GM12872 (cell line): ENCODE measurements around the gene PLBD1.

ENCODE experiments used
- TF ChIP-seq, protein P1 (sequence below): IDR thresholded peaks from 3 replicates; pipeline ENCODE4 v1.5.1; 2011; ENCODE audit warnings: low read depth, mild to moderate bottlenecking, low read length, moderate library complexity; ENCODE audit not compliant: insufficient read depth

The PLBD1 gene

DNA sequence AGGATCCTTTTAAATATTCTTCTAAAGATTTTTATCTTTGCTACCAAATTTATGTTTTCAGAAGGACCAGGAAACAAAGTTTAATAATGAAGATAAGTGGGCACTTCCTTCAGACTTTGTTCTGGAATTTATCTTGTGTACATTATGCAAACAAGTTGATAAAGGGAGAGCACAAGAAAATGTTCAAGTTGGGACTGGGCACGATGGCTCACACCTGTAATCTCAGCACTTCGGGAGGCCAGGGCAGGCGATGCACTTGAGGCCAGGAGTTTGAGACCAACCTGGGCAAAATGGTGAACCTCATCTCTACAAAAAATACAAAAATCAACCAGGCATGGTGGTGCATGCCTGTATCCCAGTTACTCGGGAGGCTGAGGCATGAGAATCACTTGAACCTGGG, 4.6 kb downstream of the PLBD1 start:
- TF ChIP-seq, protein P1, sequence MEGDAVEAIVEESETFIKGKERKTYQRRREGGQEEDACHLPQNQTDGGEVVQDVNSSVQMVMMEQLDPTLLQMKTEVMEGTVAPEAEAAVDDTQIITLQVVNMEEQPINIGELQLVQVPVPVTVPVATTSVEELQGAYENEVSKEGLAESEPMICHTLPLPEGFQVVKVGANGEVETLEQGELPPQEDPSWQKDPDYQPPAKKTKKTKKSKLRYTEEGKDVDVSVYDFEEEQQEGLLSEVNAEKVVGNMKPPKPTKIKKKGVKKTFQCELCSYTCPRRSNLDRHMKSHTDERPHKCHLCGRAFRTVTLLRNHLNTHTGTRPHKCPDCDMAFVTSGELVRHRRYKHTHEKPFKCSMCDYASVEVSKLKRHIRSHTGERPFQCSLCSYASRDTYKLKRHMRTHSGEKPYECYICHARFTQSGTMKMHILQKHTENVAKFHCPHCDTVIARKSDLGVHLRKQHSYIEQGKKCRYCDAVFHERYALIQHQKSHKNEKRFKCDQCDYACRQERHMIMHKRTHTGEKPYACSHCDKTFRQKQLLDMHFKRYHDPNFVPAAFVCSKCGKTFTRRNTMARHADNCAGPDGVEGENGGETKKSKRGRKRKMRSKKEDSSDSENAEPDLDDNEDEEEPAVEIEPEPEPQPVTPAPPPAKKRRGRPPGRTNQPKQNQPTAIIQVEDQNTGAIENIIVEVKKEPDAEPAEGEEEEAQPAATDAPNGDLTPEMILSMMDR = no peak

DNA sequence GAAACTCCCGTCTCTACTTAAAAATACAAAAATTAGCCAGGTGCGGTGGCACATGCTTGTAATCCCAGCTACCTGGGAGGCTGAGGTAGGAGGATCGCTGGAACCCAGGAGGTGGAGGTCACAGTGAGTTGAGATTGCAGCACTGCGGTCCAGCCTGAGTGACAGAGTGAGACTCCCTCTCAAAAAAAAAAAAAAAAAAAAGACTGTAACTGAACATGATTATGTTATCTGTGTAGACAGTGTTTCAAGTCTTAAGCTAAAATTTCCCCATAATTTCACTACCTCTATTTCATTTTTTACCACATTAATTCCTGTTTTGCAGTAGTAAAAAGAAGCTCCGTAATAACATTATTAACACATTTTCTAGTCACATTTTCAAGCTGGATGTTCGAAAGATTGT, 5.4 kb downstream of the PLBD1 start:
- TF ChIP-seq, protein P1 = no peak

DNA sequence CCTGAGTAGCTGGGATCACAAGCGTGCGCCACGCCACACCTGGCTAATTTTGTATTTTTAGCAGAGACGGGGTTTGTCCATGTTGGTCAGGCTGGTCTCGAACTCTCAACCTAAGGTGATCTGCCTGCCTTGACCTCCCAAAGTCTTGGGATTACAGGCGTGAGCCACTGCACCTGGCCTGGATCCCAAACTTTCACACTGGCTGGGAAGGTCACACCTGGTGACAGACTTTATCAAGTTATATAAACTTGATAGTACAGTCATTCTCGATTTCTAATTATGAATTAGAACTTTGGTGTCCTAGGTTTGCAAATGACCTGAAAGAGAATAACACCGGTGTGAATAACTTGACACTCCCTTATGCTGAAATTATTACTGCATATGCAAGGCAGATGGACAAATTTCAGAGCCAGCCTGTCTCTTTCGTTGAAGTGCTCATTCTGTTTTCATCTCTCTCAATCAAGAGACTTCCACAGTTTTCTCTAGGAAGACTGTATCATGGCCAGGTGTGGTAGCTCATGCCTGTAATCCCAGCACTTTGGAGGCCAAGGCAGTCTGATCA, 5.9 kb downstream of the PLBD1 start:
- TF ChIP-seq, protein P1 = no peak

DNA sequence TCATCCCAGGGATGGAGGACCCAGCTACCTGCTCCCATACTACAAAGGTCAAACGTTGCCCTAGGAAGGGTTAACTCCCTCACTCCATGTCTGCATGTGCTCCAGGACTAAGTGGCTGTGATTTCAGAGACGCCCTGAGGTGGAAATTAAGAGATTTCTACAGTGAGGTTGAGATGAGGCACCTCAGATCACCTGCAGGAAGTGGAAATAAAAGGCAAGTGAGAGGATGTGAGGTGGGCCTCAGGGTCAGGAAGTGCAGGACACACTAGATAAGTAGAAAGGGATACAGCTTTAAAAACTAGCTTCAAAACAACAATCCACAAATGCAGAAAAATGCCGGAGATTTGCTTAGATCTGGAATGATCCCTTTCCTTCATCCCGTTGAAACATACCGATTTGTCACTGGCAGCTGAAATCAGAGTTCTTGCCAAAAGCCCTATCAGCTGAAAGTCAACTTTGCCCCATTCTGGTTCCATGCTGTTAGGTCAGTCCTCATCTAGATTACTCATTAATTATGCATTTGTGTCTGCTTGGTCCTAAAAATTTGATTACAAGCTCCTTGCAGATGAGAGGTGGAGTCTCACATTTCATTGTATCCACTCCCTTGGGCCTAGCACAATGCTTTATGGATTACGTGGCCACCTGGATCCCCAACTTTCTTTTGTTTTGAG, 6.6 kb downstream of the PLBD1 start:
- TF ChIP-seq, protein P1 = no peak

DNA sequence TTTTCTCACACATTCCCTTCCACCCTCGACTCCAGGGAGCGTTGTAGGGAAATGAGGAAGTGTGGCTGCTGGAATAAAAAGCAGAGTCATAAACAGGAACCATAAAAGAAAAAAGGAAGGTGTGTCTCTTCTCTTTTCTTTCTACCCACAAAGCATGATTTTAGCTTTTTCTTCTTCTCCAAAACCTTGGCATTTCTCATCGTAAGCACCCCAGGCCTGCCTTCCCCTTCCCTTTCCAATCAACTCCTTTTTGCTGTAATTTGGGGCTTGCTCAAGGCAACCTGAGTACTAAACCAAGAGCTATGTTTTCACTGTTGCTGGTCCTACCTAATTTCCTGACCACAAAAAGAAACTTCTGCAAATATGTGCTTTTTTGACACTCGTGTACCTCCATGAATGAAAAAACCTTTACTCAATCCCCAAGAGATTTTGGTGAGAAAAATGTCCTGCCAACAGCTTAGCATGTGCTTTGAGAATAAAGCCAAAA, 9.2 kb downstream of the PLBD1 start:
- TF ChIP-seq, protein P1 = no peak

DNA sequence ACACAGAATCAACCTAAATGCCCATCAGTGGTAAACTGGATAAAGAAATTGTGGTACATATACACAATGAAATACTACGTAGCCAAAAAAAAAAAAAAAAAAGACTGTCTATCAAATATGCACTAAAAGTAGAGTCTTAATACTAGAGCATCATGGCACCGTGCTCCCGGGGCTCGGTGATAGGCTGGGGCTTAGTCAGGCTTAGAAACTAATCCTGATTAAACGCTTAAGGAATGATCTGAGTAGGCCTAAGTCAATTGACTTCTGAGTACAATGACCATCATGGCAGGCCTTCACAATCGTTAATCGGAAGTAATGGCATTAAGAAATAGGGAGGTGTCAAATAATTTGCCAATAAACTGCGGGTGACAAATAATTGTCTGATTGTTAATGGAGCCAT, 9.7 kb downstream of the PLBD1 start:
- TF ChIP-seq, protein P1 = no peak

DNA sequence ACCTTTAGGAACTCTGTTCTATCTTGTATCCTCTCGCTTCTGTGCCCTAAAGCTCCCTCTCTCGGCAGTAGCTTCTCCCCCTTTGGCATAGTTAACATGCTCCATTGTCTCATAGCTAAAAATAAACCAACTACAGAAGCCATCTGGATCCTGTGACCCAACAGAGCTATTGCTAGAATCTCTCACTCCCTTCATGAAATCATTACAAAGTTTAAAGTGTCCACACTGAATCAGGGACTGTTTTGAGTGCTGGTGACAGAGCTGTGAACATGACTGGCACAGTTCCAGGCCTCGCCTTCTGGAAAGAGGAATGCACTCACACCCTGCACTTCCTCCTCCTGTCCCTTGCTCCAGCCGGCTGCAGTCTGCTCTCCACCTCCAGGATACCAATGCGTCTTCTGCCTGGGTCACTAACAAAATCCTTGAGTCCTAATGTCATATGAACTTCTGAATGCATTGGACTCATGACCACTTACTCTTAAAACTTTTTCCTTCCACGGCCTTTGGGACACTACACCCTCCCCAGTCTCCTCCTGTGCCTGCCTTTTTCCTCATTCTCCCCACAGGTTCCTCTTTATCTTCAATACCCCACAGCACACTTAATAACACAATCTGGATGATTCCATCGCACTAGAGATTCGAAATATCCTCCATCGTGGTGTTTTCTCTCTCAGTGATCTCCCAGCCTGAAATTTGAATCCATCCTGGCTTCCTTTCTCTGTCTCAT, 13.2 kb downstream of the PLBD1 start:
- TF ChIP-seq, protein P1 = no peak
